Neural cell (in vitro differentiated cells): ENCODE data around the gene DLG2.

Source experiments
- EP300 ChIP-seq: fragments of 450-650 bp; conservative IDR thresholded peaks from 2 replicates; pipeline ENCODE4 v1.6.1; 2014; ENCODE audit warnings: antibody characterized with exemption, mild to moderate bottlenecking, moderate library complexity; ENCODE audit not compliant: poor library complexity, severe bottlenecking
- EZH2 ChIP-seq: fragments of 200-600, 300-800 bp; shearing (Covaris generic), sonication (generic); IDR thresholded peaks from 2 replicates; pipeline ENCODE4 v1.6.1; 2014; ENCODE audit warnings: antibody characterized with exemption, low read length, borderline replicate concordance, mild to moderate bottlenecking; ENCODE audit not compliant: insufficient read depth, poor library complexity, severe bottlenecking
- MXI1 ChIP-seq: fragments of 450-650 bp; conservative IDR thresholded peaks from 2 replicates; pipeline ENCODE4 v1.6.1; 2014; ENCODE audit warnings: antibody characterized with exemption, mild to moderate bottlenecking; ENCODE audit not compliant: poor library complexity, severe bottlenecking
- POLR2AphosphoS5 ChIP-seq: IDR thresholded peaks from 2 replicates; pipeline ENCODE4 v1.6.1; 2012
- SMC3 ChIP-seq: fragments of 450-650 bp; conservative IDR thresholded peaks from 2 replicates; pipeline ENCODE4 v1.6.1; 2014; ENCODE audit warnings: antibody characterized with exemption, mild to moderate bottlenecking, moderate library complexity; ENCODE audit not compliant: poor library complexity
- TAF1 ChIP-seq: IDR thresholded peaks from 2 replicates; pipeline ENCODE4 v1.6.1; 2012; ENCODE audit warnings: low read depth
- TF ChIP-seq, protein P1 (sequence below): fragments of 450-650 bp; IDR thresholded peaks from 2 replicates; pipeline ENCODE4 v1.5.1; 2014; ENCODE audit warnings: antibody characterized with exemption, mild to moderate bottlenecking, moderate library complexity; ENCODE audit not compliant: poor library complexity, severe bottlenecking
- TF ChIP-seq, protein P2 (sequence below): IDR thresholded peaks from 2 replicates; pipeline ENCODE4 v1.6.1; 2012; ENCODE audit warnings: borderline replicate concordance

DNA sequence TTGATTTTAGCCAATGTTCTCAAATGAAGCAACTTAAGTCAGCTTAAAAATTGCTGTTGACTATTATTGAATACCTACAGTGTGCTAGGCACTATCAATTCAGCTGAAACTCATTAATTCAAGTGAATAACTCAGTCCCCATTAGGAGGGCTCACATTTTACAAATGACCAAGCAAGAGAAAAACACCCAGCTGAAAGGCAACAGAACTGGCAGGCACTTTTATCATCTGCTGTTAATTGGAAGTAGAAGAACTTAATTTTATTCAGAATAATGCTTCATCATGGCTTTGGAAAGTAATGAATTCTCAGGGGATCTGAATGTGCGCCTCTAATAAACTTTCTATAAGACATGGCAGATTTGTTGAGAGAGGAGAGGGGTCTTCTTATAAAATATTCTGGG lies 1066.9 kb downstream of the DLG2 start:
- TF ChIP-seq EP300 = no peak
- TF ChIP-seq, protein P1, sequence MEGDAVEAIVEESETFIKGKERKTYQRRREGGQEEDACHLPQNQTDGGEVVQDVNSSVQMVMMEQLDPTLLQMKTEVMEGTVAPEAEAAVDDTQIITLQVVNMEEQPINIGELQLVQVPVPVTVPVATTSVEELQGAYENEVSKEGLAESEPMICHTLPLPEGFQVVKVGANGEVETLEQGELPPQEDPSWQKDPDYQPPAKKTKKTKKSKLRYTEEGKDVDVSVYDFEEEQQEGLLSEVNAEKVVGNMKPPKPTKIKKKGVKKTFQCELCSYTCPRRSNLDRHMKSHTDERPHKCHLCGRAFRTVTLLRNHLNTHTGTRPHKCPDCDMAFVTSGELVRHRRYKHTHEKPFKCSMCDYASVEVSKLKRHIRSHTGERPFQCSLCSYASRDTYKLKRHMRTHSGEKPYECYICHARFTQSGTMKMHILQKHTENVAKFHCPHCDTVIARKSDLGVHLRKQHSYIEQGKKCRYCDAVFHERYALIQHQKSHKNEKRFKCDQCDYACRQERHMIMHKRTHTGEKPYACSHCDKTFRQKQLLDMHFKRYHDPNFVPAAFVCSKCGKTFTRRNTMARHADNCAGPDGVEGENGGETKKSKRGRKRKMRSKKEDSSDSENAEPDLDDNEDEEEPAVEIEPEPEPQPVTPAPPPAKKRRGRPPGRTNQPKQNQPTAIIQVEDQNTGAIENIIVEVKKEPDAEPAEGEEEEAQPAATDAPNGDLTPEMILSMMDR = no peak
- TF ChIP-seq POLR2AphosphoS5 = no peak
- TF ChIP-seq, protein P2, sequence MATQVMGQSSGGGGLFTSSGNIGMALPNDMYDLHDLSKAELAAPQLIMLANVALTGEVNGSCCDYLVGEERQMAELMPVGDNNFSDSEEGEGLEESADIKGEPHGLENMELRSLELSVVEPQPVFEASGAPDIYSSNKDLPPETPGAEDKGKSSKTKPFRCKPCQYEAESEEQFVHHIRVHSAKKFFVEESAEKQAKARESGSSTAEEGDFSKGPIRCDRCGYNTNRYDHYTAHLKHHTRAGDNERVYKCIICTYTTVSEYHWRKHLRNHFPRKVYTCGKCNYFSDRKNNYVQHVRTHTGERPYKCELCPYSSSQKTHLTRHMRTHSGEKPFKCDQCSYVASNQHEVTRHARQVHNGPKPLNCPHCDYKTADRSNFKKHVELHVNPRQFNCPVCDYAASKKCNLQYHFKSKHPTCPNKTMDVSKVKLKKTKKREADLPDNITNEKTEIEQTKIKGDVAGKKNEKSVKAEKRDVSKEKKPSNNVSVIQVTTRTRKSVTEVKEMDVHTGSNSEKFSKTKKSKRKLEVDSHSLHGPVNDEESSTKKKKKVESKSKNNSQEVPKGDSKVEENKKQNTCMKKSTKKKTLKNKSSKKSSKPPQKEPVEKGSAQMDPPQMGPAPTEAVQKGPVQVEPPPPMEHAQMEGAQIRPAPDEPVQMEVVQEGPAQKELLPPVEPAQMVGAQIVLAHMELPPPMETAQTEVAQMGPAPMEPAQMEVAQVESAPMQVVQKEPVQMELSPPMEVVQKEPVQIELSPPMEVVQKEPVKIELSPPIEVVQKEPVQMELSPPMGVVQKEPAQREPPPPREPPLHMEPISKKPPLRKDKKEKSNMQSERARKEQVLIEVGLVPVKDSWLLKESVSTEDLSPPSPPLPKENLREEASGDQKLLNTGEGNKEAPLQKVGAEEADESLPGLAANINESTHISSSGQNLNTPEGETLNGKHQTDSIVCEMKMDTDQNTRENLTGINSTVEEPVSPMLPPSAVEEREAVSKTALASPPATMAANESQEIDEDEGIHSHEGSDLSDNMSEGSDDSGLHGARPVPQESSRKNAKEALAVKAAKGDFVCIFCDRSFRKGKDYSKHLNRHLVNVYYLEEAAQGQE = no peak
- TF ChIP-seq EZH2 = no peak
- no peak for TF ChIP-seq SMC3
- TF ChIP-seq TAF1 = no peak
- no peak for TF ChIP-seq MXI1
